KOPT-K1 (cell line): ENCODE measurements around the gene C3orf80.
"Not testable (repeated sequence)": the region's sequence is repeated elsewhere in the genome, so short reads cannot be mapped to it uniquely, and the experiment has no call there.

Source experiments
- H3K27ac ChIP-seq: fragments of 200-600 bp; sonication (generic); 2 replicates; pipeline ENCODE4 v1.5.1; 2016; ENCODE audit warnings: antibody characterized with exemption, mild to moderate bottlenecking, low read depth, low read length; ENCODE audit not compliant: poor library complexity, severe bottlenecking
- H3K36me3 ChIP-seq: fragments of 200-600 bp; sonication (generic); 2 replicates; pipeline ENCODE4 v1.5.1; 2017; ENCODE audit warnings: antibody characterized with exemption, mild to moderate bottlenecking, low read length, moderate library complexity; ENCODE audit not compliant: insufficient read depth
- H3K9me3 ChIP-seq: fragments of 200-600 bp; sonication (generic); 2 replicates; pipeline ENCODE4 v1.5.1; 2017; ENCODE audit warnings: antibody characterized with exemption, low read length, mild to moderate bottlenecking; ENCODE audit not compliant: insufficient read depth, poor library complexity, severe bottlenecking

C3orf80 gene

GRCh38 chr3:160227419-160227818 lies 2.2 kb downstream of the C3orf80 start:
- Histone ChIP-seq H3K36me3 (no peaks in the 10 kb centered on the region), H3K27ac (no peak overlapping the region), H3K9me3 (peaks cover 27% of the 10 kb centered on the region)

- Histone ChIP-seq H3K36me3 (no peaks in the 10 kb centered on the region), H3K27ac (no peak overlapping the region), H3K9me3 (no peaks in the 10 kb centered on the region)
Observed at GRCh38 chr3:160232014-160232413, 6.8 kb downstream of the C3orf80 start.

GRCh38 chr3:160240719-160241118 lies 15.5 kb downstream of the C3orf80 start:
- H3K9me3 ChIP-seq, H3K27ac ChIP-seq, H3K36me3 ChIP-seq: not testable (repeated sequence)

DNA sequence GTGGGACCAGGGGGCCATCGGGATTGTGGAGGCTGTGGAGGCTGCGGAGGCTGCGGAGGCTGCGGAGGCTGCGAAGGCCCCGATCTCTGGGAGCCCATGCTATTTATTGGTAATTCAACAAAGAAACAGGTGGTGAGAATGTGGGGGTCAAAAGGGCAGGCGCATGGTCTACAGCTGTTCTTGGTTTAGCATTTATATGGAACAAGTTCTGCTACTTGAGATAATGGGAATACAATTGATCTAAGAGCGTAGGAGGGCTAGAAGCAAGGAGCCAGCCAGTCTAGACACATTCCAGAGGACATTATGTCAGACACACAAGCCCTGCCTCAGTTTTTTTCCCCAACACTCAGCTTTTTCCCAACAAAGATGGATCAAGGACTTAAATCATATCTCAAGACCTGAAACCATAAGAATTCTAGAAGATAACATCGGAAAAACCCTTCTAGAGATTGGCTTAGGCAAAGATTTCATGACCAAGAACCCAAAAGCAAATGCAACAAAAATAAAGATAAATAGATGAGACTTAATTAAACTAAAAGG lies 20.1 kb downstream of the C3orf80 start:
- no peak overlapping the region for H3K27ac ChIP-seq

DNA sequence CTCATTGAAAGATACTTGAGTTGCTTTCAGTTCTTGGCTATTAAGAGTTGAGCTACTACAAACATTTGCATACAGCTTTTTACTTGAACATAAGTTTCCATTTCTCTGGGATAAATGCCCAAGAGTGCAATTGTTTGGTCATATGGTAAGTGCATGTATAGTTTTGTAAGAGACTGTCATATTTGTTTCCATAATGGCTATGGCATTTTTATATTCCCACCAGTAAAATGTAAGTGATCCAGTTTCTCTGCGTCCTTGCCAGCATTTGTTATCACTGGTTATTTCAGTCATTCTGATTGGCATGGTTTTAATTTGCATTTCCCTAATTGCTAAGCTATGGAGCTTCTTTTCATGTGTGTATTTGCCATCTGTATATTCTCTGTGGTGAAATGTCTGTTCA lies 22.5 kb downstream of the C3orf80 start:
- Histone ChIP-seq H3K27ac (no peak overlapping the region), H3K36me3 (no peaks in the 10 kb centered on the region), H3K9me3 (no peaks in the 10 kb centered on the region)

More for the DNA sequence above, 20.1 kb downstream of the C3orf80 start:
- Histone ChIP-seq H3K9me3 (no peaks in the 10 kb centered on the region), H3K36me3 (no peaks in the 10 kb centered on the region)

DNA sequence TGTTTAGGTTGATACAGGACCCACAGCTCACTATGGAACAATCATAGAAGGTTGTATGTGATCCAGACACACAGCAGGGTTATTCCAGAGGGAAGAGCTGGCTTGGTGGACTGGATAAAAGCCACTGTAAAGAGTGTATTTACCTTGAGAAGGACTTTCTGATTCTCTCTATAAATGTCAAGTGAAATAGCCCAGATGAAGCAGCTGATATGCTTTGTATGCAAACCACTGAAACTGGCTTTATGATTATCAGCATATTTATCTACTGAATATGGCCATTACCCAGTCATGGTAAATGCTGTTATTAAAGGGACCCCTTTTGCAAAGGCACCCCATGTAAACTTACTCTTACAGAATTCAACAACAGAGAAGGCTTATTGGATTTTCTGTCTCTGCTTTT lies 28.1 kb downstream of the C3orf80 start:
- Histone ChIP-seq H3K9me3 (no peaks in the 10 kb centered on the region), H3K36me3 (no peaks in the 10 kb centered on the region), H3K27ac (no peak overlapping the region)

- no peak overlapping the region for H3K27ac ChIP-seq
- H3K9me3 ChIP-seq, result no peaks in the 10 kb centered on the region
- no peaks in the 10 kb centered on the region for H3K36me3 ChIP-seq
Observed at GRCh38 chr3:160257606-160258005, 32.4 kb downstream of the C3orf80 start.

DNA sequence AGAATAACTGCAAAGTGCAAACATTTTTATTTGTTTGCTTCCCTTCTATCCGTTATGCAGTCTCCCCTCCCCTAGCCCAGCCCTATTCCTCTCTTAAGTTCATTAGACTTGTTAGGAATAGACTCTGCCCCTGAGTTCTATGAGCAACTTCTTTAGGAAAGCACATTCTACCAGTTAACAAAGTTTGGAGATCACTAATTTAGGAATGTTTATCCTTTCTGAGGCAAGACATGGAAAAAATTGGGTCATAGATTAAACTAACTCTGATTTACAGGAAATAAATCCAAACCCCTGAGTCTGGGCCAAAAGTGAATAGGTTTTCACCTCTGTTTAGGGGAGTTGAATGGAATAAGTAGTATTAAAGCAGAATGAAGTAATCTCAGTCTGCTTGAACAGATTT lies 34.4 kb downstream of the C3orf80 start:
- Histone ChIP-seq H3K9me3 (no peaks in the 10 kb centered on the region), H3K27ac (no peak overlapping the region), H3K36me3 (no peaks in the 10 kb centered on the region)

DNA sequence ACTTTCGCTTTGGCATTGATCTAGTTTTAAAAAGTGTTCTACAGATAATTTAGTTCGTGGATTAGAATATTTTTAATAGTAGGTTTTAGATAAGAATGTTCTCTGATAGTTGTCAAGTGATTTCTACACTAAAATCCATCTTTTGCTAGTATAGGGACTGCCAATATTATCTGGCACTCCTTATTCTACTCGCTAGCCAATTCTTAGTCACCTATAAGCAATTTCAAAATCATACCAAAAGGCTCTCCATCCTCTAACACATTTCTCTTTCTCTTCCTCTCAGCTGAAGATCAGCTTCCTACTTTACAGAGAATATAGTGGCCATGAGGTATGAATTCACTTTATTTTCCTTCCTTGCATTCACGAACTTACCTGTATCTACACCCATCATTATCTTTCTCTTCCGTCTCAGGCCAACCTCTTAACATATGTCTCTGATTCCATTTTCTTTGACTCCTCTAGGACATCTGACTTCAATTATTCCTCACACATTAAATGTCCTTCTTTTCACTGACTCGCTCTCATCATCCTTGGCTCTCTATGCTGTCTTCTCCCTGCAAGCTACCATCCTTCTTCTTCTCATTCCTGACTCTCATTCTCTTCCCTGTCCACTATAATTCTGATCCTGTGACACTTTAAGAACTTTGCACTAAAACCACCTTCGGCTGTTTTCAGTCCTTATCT lies 35.5 kb downstream of the C3orf80 start:
- Histone ChIP-seq H3K27ac (no peak overlapping the region), H3K36me3 (no peaks in the 10 kb centered on the region), H3K9me3 (no peaks in the 10 kb centered on the region)

DNA sequence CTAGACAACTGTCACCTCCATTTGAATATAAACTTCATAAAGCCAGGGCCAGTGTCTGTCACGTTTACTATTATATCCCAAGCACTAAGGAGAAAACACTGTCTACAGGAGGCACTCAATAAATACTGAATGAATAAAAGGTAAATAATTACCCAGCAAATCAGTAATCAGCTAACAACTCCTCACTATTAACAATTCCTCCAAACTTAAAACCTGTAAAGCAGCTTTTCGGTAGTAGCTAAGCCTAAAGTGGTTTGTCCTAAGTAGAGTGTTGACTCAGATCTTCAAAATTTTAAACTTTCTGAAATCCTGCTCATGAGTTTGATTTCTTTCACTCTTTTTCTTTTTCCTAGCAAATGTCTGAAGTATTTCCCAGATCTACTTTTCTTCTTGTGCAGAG lies 39.9 kb downstream of the C3orf80 start:
- peaks cover 13% of the 10 kb centered on the region; the same call in 1 of the 2 replicates for H3K36me3 ChIP-seq
- H3K27ac ChIP-seq, result no peak overlapping the region
- no peaks in the 10 kb centered on the region for H3K9me3 ChIP-seq
